HEK293 (cell line): ENCODE results near the gene PCID2.

Experiments
- CTCF ChIA-PET: fragments of 350-600 bp; formaldehyde crosslinking; extraction: SDS; loops from one replicate; lab custom pipeline; 2021; ENCODE audit warnings: antibody characterized with exemption; lab: Yijun Ruan, JAX
- POLR2A ChIA-PET: fragments of 300-600 bp; formaldehyde crosslinking; extraction: SDS; loops from one replicate; lab custom pipeline; 2020; ENCODE audit warnings: antibody characterized with exemption, inconsistent platforms; lab: Yijun Ruan, JAX
- H3K27ac ChIP-seq: fragments of 200-500 bp; sonication (Bioruptor generic); 2 replicates; pipeline ENCODE4 v1.5.1; 2014; ENCODE audit warnings: low read depth, low read length, control low read depth, inconsistent platforms; ENCODE audit errors: extremely low read depth
- H3K36me3 ChIP-seq, 2 experiments: fragments of 200-500 bp in 1 of 2; sonication (Bioruptor generic) in 1 of 2; 1 replicate in 1 of 2; 2 replicates in 1 of 2; pipeline ENCODE4 v1.5.1; 2014 to 2017; ENCODE audit warnings: inconsistent platforms in 2 of 2, low read length in 2 of 2; ENCODE audit not compliant: control insufficient read depth in 2 of 2, insufficient read depth in 1 of 2
- H3K4me1 ChIP-seq: fragments of 200-500 bp; sonication (Bioruptor generic); 2 replicates; pipeline ENCODE4 v1.5.1; 2014; ENCODE audit warnings: mild to moderate bottlenecking, low read length, inconsistent platforms; ENCODE audit not compliant: control insufficient read depth, insufficient read depth
- H3K4me3 ChIP-seq: 2 replicates; pipeline ENCODE4 v1.5.1; 2011; ENCODE audit warnings: low read depth, mild to moderate bottlenecking, control low read depth, low read length, moderate library complexity
- H3K9me3 ChIP-seq: fragments of 200-500 bp; sonication (Bioruptor generic); 2 replicates; pipeline ENCODE4 v1.5.1; 2014; ENCODE audit warnings: low read depth, low read length, inconsistent platforms; ENCODE audit not compliant: control insufficient read depth, insufficient read depth
- BCL11A ChIP-seq: fragments of 450-650 bp; formaldehyde crosslinking; IDR thresholded peaks from 2 replicates; pipeline ENCODE4 v1.5.1; 2016; ENCODE audit warnings: low read depth, missing biosample characterization, missing genetic modification characterization
- IKZF3 ChIP-seq: fragments of 450-650 bp; IDR thresholded peaks from 2 replicates; pipeline ENCODE4 v1.5.0; 2018; ENCODE audit warnings: missing biosample characterization, mild to moderate bottlenecking, missing genetic modification characterization, moderate library complexity
- KLF9 ChIP-seq: fragments of 450-650 bp; formaldehyde crosslinking; IDR thresholded peaks from 2 replicates; pipeline ENCODE4 v1.5.1; 2016; ENCODE audit warnings: missing biosample characterization, missing genetic modification characterization, low read depth
- SP3 ChIP-seq: fragments of 450-650 bp; formaldehyde crosslinking; IDR thresholded peaks from 2 replicates; pipeline ENCODE4 v1.5.1; 2016; ENCODE audit warnings: missing biosample characterization, missing genetic modification characterization
- TCF7L2 ChIP-seq: IDR thresholded peaks from 2 replicates; pipeline ENCODE4 v1.6.1; 2011; ENCODE audit warnings: low read depth, mild to moderate bottlenecking, inconsistent platforms, low read length, moderate library complexity, borderline replicate concordance
- YY2 ChIP-seq: fragments of 450-650 bp; formaldehyde crosslinking; IDR thresholded peaks from 2 replicates; pipeline ENCODE4 v1.5.1; 2016; ENCODE audit warnings: missing biosample characterization, missing genetic modification characterization
- ZBTB48 ChIP-seq: fragments of 450-650 bp; formaldehyde crosslinking; IDR thresholded peaks from 2 replicates; pipeline ENCODE4 v1.5.1; 2016; ENCODE audit warnings: missing biosample characterization, missing genetic modification characterization
- ZFP37 ChIP-seq: fragments of 450-650 bp; formaldehyde crosslinking; IDR thresholded peaks from 2 replicates; pipeline ENCODE4 v1.5.1; 2016; ENCODE audit warnings: missing biosample characterization, missing genetic modification characterization
- ZNF157 ChIP-seq: fragments of 450-650 bp; formaldehyde crosslinking; IDR thresholded peaks from 2 replicates; pipeline ENCODE4 v1.5.1; 2016; ENCODE audit warnings: missing biosample characterization, missing genetic modification characterization
- ZNF2 ChIP-seq: fragments of 450-650 bp; formaldehyde crosslinking; IDR thresholded peaks from 2 replicates; pipeline ENCODE4 v1.5.1; 2016; ENCODE audit warnings: missing biosample characterization, missing genetic modification characterization
- ZNF211 ChIP-seq: fragments of 450-650 bp; formaldehyde crosslinking; IDR thresholded peaks from 2 replicates; pipeline ENCODE4 v1.5.1; 2016; ENCODE audit warnings: low read depth, missing biosample characterization, missing genetic modification characterization
- ZNF223 ChIP-seq: fragments of 450-650 bp; formaldehyde crosslinking; IDR thresholded peaks from 2 replicates; pipeline ENCODE4 v1.5.1; 2016; ENCODE audit warnings: missing biosample characterization, missing genetic modification characterization
- ZNF248 ChIP-seq: fragments of 450-650 bp; formaldehyde crosslinking; IDR thresholded peaks from 2 replicates; pipeline ENCODE4 v1.5.1; 2017; ENCODE audit warnings: missing biosample characterization, missing genetic modification characterization
- ZNF341 ChIP-seq: fragments of 450-650 bp; formaldehyde crosslinking; IDR thresholded peaks from 2 replicates; pipeline ENCODE4; 2016; ENCODE audit warnings: low read depth, missing biosample characterization, missing genetic modification characterization
- ZNF391 ChIP-seq: fragments of 450-650 bp; formaldehyde crosslinking; IDR thresholded peaks from 2 replicates; pipeline ENCODE4 v1.5.1; 2016; ENCODE audit warnings: low read depth, missing biosample characterization, missing genetic modification characterization, borderline replicate concordance
- ZNF433 ChIP-seq: fragments of 450-650 bp; formaldehyde crosslinking; IDR thresholded peaks from 2 replicates; pipeline ENCODE4 v1.5.1; 2016; ENCODE audit warnings: missing biosample characterization, missing genetic modification characterization, low read depth
- ZNF501 ChIP-seq: fragments of 450-650 bp; formaldehyde crosslinking; IDR thresholded peaks from 2 replicates; pipeline ENCODE4 v1.5.1; 2016; ENCODE audit warnings: missing biosample characterization, missing genetic modification characterization
- ZNF514 ChIP-seq: fragments of 450-650 bp; formaldehyde crosslinking; IDR thresholded peaks from 2 replicates; pipeline ENCODE4 v1.5.1; 2016; ENCODE audit warnings: missing biosample characterization, missing genetic modification characterization
- ZNF530 ChIP-seq: fragments of 450-650 bp; formaldehyde crosslinking; IDR thresholded peaks from 2 replicates; pipeline ENCODE4 v1.5.1; 2016; ENCODE audit warnings: low read depth, missing biosample characterization, missing genetic modification characterization
- ZNF544 ChIP-seq: fragments of 450-650 bp; formaldehyde crosslinking; IDR thresholded peaks from 2 replicates; pipeline ENCODE4 v1.5.0; 2017; ENCODE audit warnings: missing biosample characterization, missing genetic modification characterization
- ZNF549 ChIP-seq: fragments of 450-650 bp; IDR thresholded peaks from 2 replicates; pipeline ENCODE4 v1.5.1; 2018; ENCODE audit warnings: missing biosample characterization, missing genetic modification characterization, mild to moderate bottlenecking, inconsistent platforms, moderate library complexity
- ZNF558 ChIP-seq: fragments of 450-650 bp; formaldehyde crosslinking; IDR thresholded peaks from 2 replicates; pipeline ENCODE4 v1.5.1; 2016; ENCODE audit warnings: missing biosample characterization, missing genetic modification characterization
- ZNF560 ChIP-seq: fragments of 450-650 bp; formaldehyde crosslinking; IDR thresholded peaks from 2 replicates; pipeline ENCODE4 v1.5.1; 2017; ENCODE audit warnings: missing biosample characterization, missing genetic modification characterization, borderline replicate concordance
- ZNF639 ChIP-seq: fragments of 450-650 bp; formaldehyde crosslinking; IDR thresholded peaks from 2 replicates; pipeline ENCODE4 v1.5.1; 2016; ENCODE audit warnings: missing biosample characterization, missing genetic modification characterization
- ZNF670 ChIP-seq: fragments of 450-650 bp; formaldehyde crosslinking; IDR thresholded peaks from 2 replicates; pipeline ENCODE4 v1.5.1; 2016; ENCODE audit warnings: missing biosample characterization, missing genetic modification characterization, low read depth
- ZNF837 ChIP-seq: fragments of 450-650 bp; formaldehyde crosslinking; IDR thresholded peaks from 2 replicates; pipeline ENCODE4 v1.5.1; 2016; ENCODE audit warnings: missing biosample characterization, missing genetic modification characterization
- ZSCAN18 ChIP-seq: fragments of 450-650 bp; formaldehyde crosslinking; IDR thresholded peaks from 2 replicates; pipeline ENCODE4 v1.5.1; 2016; ENCODE audit warnings: missing biosample characterization, missing genetic modification characterization
- TF ChIP-seq, protein P1 (sequence below): fragments of 450-650 bp; formaldehyde crosslinking; IDR thresholded peaks from 2 replicates; pipeline ENCODE4 v1.5.1; 2016; ENCODE audit warnings: missing biosample characterization, missing genetic modification characterization
- TF ChIP-seq, protein P2 (sequence below): fragments of 450-650 bp; formaldehyde crosslinking; optimal IDR thresholded peaks from 2 replicates; pipeline ENCODE3; 2016; ENCODE audit warnings: missing biosample characterization, mild to moderate bottlenecking, missing genetic modification characterization

Gene PCID2

DNA sequence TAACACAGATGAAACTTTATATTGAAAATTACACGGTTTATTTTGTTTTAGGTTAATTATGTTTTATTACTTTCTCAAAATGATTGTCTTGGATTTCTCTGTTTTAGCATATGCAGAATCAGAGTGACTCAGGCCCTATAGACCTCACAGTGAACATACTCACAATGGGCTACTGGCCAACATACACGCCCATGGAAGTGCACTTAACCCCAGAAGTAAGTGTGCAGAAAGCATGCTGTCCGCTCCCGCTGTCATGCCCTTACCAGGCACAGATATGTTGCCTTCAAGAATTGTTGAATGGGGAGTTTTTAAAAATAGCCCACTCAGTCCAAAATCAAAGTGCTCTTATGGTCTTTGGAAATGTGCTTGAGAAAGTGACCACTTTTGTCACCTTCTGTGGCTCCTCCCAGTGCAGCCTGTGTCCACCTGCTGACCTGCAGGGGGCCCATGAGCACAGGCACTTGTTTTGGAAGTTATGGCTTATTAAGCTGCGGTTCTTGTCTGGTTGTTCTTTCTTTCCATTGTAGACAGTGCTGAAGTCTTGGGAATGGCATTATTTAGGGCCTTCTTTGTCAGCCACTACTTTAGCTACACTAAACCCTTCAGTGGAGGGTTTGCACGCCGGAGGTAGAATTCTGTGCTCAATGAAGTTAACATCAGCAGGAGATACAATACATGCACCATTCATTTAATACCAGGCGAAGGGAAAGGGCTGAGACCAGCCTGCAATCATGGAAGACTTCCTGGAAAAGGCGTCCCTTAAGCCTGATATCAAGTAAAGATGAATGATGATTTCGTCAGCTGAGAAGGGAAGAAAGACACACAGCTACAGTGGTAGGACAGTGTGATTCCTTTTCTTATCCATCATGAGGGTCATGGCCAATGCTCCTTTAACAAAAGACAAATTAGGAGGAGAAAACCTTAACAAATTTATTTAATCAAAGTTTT, 37.7 kb upstream of the PCID2 start:
- POLR2A ChIA-PET = no interaction called here
- no peaks in the 10 kb centered on the region for H3K9me3 ChIP-seq
- TF ChIP-seq ZNF514 (tag by site-specific recombination) (no peak), ZNF341 (tag by site-specific recombination) (no peak), ZFP37 (tag by site-specific recombination) (no peak), ZNF157 (tag by site-specific recombination) (no peak), BCL11A (tag by site-specific recombination) (no peak), YY2 (tag by site-specific recombination) (no peak), IKZF3 (tag by site-specific recombination) (no peak), ZBTB48 (no peak), ZNF544 (tag by site-specific recombination) (no peak), ZNF391 (tag by site-specific recombination) (no peak), ZNF549 (tag by site-specific recombination) (no peak), ZNF211 (no peak), ZNF433 (tag by site-specific recombination) (no peak), ZNF558 (tag by site-specific recombination) (no peak)
- TF ChIP-seq, protein P1, sequence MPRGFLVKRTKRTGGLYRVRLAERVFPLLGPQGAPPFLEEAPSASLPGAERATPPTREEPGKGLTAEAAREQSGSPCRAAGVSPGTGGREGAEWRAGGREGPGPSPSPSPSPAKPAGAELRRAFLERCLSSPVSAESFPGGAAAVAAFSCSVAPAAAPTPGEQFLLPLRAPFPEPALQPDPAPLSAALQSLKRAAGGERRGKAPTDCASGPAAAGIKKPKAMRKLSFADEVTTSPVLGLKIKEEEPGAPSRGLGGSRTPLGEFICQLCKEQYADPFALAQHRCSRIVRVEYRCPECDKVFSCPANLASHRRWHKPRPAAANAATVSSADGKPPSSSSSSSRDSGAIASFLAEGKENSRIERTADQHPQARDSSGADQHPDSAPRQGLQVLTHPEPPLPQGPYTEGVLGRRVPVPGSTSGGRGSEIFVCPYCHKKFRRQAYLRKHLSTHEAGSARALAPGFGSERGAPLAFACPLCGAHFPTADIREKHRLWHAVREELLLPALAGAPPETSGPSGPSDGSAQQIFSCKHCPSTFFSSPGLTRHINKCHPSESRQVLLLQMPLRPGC = no peak
- TF ChIP-seq, all 188 proteins: peak for 0
- H3K4me1 ChIP-seq = no peaks in the 10 kb centered on the region
- H3K36me3 ChIP-seq = peaks cover 13 to 88% of the 10 kb centered on the region in 2 experiments
- H3K27ac ChIP-seq = no peak overlapping the region
- CTCF ChIA-PET = interaction anchor here (0.5 kb wide), 1 partner anchor 11 kb away, joined by 3 read pairs; no protein-coding TSS in a partner anchor
- H3K4me3 ChIP-seq = no peak overlapping the region

GRCh38 chr13:113243847-113244246, 35.4 kb upstream of the PCID2 start:
- Histone ChIP-seq H3K4me3 (no peak overlapping the region), H3K9me3 (no peaks in the 10 kb centered on the region), H3K36me3 (peaks cover 13 to 88% of the 10 kb centered on the region in 2 experiments), H3K27ac (no peak overlapping the region), H3K4me1 (no peaks in the 10 kb centered on the region)
- CTCF ChIA-PET = no interaction called here
- POLR2A ChIA-PET = no interaction called here
- no peak for TF ChIP-seq ZNF223 (tag by site-specific recombination)
- no peak for TF ChIP-seq ZNF248 (tag by site-specific recombination)
- no peak for TF ChIP-seq ZNF530
- no peak for TF ChIP-seq ZNF639 (tag by site-specific recombination)
- no peak for TF ChIP-seq ZNF501 (tag by site-specific recombination)
- TF ChIP-seq ZNF560 (tag by site-specific recombination) = no peak
- TF ChIP-seq BCL11A (tag by site-specific recombination) = no peak
- TF ChIP-seq, protein P2, sequence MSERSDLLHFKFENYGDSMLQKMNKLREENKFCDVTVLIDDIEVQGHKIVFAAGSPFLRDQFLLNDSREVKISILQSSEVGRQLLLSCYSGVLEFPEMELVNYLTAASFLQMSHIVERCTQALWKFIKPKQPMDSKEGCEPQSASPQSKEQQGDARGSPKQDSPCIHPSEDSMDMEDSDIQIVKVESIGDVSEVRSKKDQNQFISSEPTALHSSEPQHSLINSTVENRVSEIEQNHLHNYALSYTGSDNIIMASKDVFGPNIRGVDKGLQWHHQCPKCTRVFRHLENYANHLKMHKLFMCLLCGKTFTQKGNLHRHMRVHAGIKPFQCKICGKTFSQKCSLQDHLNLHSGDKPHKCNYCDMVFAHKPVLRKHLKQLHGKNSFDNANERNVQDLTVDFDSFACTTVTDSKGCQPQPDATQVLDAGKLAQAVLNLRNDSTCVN (tag by site-specific recombination) = no peak
- TF ChIP-seq TCF7L2 = no peak
- TF ChIP-seq ZSCAN18 (tag by site-specific recombination) = no peak
- TF ChIP-seq KLF9 (tag by site-specific recombination) = no peak
- no peak for TF ChIP-seq ZNF670 (tag by site-specific recombination)
- TF ChIP-seq ZNF837 (tag by site-specific recombination) = no peak
- TF ChIP-seq ZNF2 (tag by site-specific recombination) = no peak
- TF ChIP-seq SP3 = no peak
